Measurements from ENCODE around the gene COX5A. TPM values are rescaled to one million over a fixed set of nuclear protein-coding genes. Genes with fewer than 3 reads are reported as not detected.
A peak's percentile ranks its signal among the peaks of the same experiment; 100 is the strongest.
"Not testable (repeated sequence)": the region's sequence is repeated elsewhere in the genome, so short reads cannot be mapped to it uniquely, and the experiment has no call there.

The COX5A gene
- total RNA-seq, 1 experiment from 2014 or later = 295 TPM

DNA sequence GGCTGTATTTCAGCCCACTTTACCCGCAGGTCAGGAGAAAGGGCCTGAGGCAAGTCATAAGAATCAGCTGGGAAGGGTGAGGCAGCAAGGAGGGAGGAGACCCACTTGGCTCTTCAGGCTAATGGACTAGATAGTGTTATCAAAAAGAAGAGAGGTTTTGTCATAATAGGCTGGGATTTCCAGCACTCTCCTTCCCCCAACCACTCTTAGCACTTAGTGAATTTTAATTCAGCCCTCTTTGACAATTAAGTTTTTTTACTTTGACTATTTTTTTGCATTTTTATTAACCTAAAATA, 47.3 kb downstream of the COX5A start:
- peak overlapping the region; percentile 11 for H3K27ac Mint-ChIP-seq (ENCODE audit: low read depth, unreplicated experiment)
- TF ChIP-seq, protein P1, sequence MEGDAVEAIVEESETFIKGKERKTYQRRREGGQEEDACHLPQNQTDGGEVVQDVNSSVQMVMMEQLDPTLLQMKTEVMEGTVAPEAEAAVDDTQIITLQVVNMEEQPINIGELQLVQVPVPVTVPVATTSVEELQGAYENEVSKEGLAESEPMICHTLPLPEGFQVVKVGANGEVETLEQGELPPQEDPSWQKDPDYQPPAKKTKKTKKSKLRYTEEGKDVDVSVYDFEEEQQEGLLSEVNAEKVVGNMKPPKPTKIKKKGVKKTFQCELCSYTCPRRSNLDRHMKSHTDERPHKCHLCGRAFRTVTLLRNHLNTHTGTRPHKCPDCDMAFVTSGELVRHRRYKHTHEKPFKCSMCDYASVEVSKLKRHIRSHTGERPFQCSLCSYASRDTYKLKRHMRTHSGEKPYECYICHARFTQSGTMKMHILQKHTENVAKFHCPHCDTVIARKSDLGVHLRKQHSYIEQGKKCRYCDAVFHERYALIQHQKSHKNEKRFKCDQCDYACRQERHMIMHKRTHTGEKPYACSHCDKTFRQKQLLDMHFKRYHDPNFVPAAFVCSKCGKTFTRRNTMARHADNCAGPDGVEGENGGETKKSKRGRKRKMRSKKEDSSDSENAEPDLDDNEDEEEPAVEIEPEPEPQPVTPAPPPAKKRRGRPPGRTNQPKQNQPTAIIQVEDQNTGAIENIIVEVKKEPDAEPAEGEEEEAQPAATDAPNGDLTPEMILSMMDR (IDR thresholded peaks at IDR 0.05; ENCODE audit: unreplicated experiment) = no peak
- peaks cover 24% of the 10 kb centered on the region for H3K36me3 Mint-ChIP-seq (ENCODE audit: insufficient read depth, unreplicated experiment)
- BruUV-seq (replicated peaks) = no TSS peak
- ChIA-PET CTCF (interaction anchor here (0.9 to 5.0 kb wide), 2 partner anchors 10 to 119 kb away, joined by 4 to 38 read pairs; no protein-coding TSS in a partner anchor), POLR2A (interaction anchor here (0.8 to 3.3 kb wide), 5 partner anchors 13 to 71 kb away, joined by 3 to 16 read pairs (median 4); partner anchors contain the start of genes FAM219B and SCAMP2)
- no peak for DNase-seq (ENCODE audit: unreplicated experiment)
- intact Hi-C loops (cut with micrococcal nuclease) = no loop called here
- peak overlapping the region; percentile 79 for H3K4me3 Mint-ChIP-seq (ENCODE audit: unreplicated experiment)
- peaks cover 25% of the 10 kb centered on the region for H3K4me1 Mint-ChIP-seq (ENCODE audit: insufficient read depth, unreplicated experiment)
- H3K27me3 Mint-ChIP-seq (ENCODE audit: insufficient read depth, unreplicated experiment) = no peaks in the 10 kb centered on the region
- no peaks in the 10 kb centered on the region for H3K9me3 Mint-ChIP-seq (ENCODE audit: unreplicated experiment)

DNA sequence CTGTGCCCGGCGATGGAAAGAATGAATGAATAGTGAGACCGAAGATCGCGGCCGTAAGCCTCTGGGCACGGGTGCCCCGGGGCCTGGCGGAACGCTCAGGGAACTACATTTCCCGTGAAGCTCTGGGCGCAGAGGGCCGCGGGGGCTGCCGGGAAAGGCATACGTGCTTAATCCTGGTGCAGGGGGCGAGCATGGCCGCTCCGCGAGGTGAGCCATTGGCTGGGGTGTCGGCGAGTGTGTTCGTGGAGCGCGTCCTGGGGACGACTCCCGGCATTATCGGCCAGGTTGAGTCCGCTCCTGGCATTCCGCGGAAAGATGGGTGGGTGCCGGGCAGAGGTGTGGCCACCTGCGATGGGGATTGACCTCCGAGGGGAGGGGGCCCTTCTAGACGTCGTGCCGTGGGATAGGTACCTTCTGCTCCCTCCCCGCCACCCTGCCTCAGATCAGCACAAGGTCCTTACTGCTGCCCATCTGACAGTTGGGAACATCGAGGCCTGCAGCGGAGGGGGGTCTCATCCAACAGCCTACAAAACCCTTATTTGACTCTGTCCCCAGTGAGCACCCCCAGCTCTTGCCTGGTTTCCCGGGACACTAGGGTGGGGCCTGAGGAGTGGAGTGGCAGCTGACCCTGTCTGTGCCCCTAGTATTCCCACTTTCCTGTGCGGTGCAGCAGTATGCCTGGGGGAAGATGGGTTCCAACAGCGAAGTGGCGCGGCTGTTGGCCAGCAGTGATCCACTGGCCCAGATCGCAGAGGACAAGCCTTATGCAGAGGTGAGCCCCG, 47.8 kb downstream of the COX5A start, which contains the start of gene MPI:
TSS of gene MPI (plus strand) at position 160 of the 782 bp plus-strand sequence. CDS start at position 192, 32 bp downstream.
- ChIA-PET POLR2A (interaction anchor here (0.7 to 3.3 kb wide), 9 partner anchors 8 to 565 kb away, joined by 3 to 16 read pairs (median 4); partner anchors contain the start of genes FAM219B and SCAMP2), CTCF (interaction anchor here (0.9 to 5.0 kb wide), 2 partner anchors 11 to 119 kb away, joined by 4 to 38 read pairs; no protein-coding TSS in a partner anchor)
- TF ChIP-seq, protein P1 (IDR thresholded peaks at IDR 0.05; ENCODE audit: unreplicated experiment) = no peak
- Mint-ChIP-seq H3K4me3 (ENCODE audit: unreplicated experiment) (peak within 1 kb of the TSS; percentile 79), H3K36me3 (ENCODE audit: insufficient read depth, unreplicated experiment) (peaks cover 24% of the 10 kb centered on the region), H3K27me3 (ENCODE audit: insufficient read depth, unreplicated experiment) (no peaks in the 10 kb centered on the region), H3K27ac (ENCODE audit: low read depth, unreplicated experiment) (peak within 1 kb of the TSS; percentile 11), H3K4me1 (ENCODE audit: insufficient read depth, unreplicated experiment) (peaks cover 25% of the 10 kb centered on the region), H3K9me3 (ENCODE audit: unreplicated experiment) (no peaks in the 10 kb centered on the region)
- BruUV-seq (replicated peaks) = TSS peak; percentile 67
- intact Hi-C loops (cut with micrococcal nuclease) = no loop called here
- peak; percentile 73 for DNase-seq (ENCODE audit: unreplicated experiment)

DNA sequence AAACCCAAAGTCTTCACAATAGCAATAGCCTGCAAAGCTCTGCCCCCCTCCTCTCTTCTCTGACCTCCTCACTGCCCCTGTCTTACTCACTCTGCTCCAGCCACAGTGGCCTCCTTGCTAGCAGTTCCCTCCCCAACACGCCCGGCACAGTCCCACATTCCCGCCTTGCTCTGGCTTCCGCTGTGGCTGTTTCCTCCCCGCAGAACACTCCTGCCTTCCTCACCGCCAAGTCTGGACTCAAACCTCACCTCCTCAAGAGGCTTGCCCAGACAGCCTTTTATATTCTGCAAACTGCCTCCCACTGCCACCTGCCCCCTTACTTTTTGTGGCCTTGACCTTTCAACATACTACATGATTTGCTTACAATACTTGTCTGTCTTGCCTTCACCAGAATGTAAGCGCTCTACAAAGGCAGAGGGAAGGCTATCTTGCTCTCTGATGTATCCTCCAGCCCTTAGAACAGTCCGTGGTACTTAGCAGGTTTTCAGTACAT, 48.4 kb downstream of the COX5A start:
- no peak for DNase-seq (ENCODE audit: unreplicated experiment)
- ChIA-PET POLR2A (interaction anchor here (0.7 to 3.3 kb wide), 7 partner anchors 9 to 566 kb away, joined by 3 to 16 read pairs (median 4); partner anchors contain the start of gene FAM219B), CTCF (interaction anchor here (0.8 to 5.0 kb wide), 2 partner anchors 12 to 28 kb away, joined by 4 to 38 read pairs; no protein-coding TSS in a partner anchor)
- BruUV-seq (replicated peaks) = no TSS peak
- TF ChIP-seq, protein P1 (IDR thresholded peaks at IDR 0.05; ENCODE audit: unreplicated experiment) = no peak
- Mint-ChIP-seq H3K27me3 (ENCODE audit: insufficient read depth, unreplicated experiment) (no peaks in the 10 kb centered on the region), H3K36me3 (ENCODE audit: insufficient read depth, unreplicated experiment) (peaks cover 24% of the 10 kb centered on the region), H3K4me3 (ENCODE audit: unreplicated experiment) (peak overlapping the region; percentile 79), H3K9me3 (ENCODE audit: unreplicated experiment) (no peaks in the 10 kb centered on the region), H3K4me1 (ENCODE audit: insufficient read depth, unreplicated experiment) (peaks cover 30% of the 10 kb centered on the region), H3K27ac (ENCODE audit: low read depth, unreplicated experiment) (peak overlapping the region; percentile 11)
- intact Hi-C loops (cut with micrococcal nuclease) = no loop called here

DNA sequence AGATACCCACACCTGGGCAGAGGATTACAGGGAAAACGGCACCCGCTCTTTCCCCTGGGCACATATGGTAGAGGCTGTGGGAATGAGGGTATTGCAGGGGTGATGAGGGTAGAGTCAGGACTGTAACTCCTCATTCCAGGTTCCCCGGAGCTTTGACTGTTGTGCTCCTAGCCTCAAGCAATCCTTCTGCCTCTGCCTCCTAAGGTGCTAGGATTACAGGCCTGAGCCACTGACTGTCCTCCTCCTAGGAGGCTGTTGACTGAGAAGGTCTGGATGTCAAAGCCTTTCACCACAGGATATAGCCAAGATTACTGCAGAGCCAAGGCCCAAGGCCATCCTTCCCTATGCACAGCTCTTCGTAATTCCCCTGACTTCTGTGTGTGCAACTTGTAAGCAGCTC, 49.2 kb downstream of the COX5A start:
- H3K4me1 Mint-ChIP-seq (ENCODE audit: insufficient read depth, unreplicated experiment) = peaks cover 30% of the 10 kb centered on the region
- H3K27ac Mint-ChIP-seq (ENCODE audit: low read depth, unreplicated experiment) = no peak overlapping the region
- CTCF ChIA-PET = interaction anchor here (0.6 to 5.0 kb wide), 3 partner anchors 12 to 88 kb away, joined by 3 to 38 read pairs (median 4); no protein-coding TSS in a partner anchor

DNA sequence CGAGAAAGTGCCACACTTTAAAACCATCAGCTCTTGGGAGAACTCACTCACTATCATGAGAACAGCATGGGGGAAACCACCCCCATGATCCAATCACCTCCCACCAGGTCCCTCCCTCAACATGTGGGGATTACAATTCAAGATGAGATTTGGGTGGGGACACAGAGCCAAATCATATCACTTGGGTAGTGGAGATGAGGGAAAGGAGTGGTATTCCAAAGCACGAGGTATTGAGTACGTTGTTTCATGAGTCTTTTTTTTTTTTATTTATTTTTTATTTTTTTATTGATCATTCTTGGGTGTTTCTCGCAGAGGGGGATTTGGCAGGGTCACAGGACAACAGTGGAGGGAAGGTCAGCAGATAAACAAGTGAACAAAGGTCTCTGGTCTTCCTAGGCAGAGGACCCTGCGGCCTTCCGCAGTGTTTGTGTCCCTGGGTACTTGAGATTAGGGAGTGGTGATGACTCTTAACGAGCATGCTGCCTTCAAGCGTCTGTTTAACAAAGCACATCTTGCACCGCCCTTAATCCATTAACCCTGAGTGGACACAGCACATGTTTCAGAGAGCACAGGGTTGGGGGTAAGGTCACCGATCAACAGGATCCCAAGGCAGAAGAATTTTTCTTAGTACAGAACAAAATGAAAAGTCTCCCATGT, 50.2 kb downstream of the COX5A start:
- H3K4me3 Mint-ChIP-seq (ENCODE audit: unreplicated experiment); DNase-seq (ENCODE audit: unreplicated experiment); H3K27me3 Mint-ChIP-seq (ENCODE audit: insufficient read depth, unreplicated experiment); intact Hi-C loops (cut with micrococcal nuclease); BruUV-seq (replicated peaks); H3K9me3 Mint-ChIP-seq (ENCODE audit: unreplicated experiment); H3K27ac Mint-ChIP-seq (ENCODE audit: low read depth, unreplicated experiment): not testable (repeated sequence)
- Mint-ChIP-seq H3K36me3 (ENCODE audit: insufficient read depth, unreplicated experiment) (peaks cover 10% of the 10 kb centered on the region), H3K4me1 (ENCODE audit: insufficient read depth, unreplicated experiment) (peaks cover 21% of the 10 kb centered on the region)
- CTCF ChIA-PET = interaction anchor here (0.6 to 5.0 kb wide), 5 partner anchors 9 to 508 kb away, joined by 3 to 38 read pairs (median 4); no protein-coding TSS in a partner anchor
- POLR2A ChIA-PET = interaction anchor here (0.6 kb wide), 1 partner anchor 20 kb away, joined by 3 read pairs; no protein-coding TSS in a partner anchor

More for the DNA sequence above, 49.2 kb downstream of the COX5A start:
- TF ChIP-seq, protein P1 (IDR thresholded peaks at IDR 0.05; ENCODE audit: unreplicated experiment) = no peak
- BruUV-seq (replicated peaks) = no TSS peak
- Mint-ChIP-seq H3K4me3 (ENCODE audit: unreplicated experiment) (no peak overlapping the region), H3K36me3 (ENCODE audit: insufficient read depth, unreplicated experiment) (peaks cover 20% of the 10 kb centered on the region), H3K27me3 (ENCODE audit: insufficient read depth, unreplicated experiment) (no peaks in the 10 kb centered on the region), H3K9me3 (ENCODE audit: unreplicated experiment) (no peaks in the 10 kb centered on the region)
- POLR2A ChIA-PET = interaction anchor here (2.6 to 3.3 kb wide), 2 partner anchors 18 kb away, joined by 16 read pairs; partner anchors contain the start of gene FAM219B
- DNase-seq (ENCODE audit: unreplicated experiment) = no peak
- intact Hi-C loops (cut with micrococcal nuclease) = no loop called here

All from MCF 10A (cell line).